RKO (cell line): ENCODE results near the gene ACVR1B.
A peak's percentile ranks its signal among the peaks of the same experiment; 100 is the strongest.

Experiments used
- DNase-seq: peaks from one replicate; pipeline ENCODE4 v3.0.0-alpha.2; 2016; ENCODE audit warnings: low spot score

The ACVR1B gene

DNA sequence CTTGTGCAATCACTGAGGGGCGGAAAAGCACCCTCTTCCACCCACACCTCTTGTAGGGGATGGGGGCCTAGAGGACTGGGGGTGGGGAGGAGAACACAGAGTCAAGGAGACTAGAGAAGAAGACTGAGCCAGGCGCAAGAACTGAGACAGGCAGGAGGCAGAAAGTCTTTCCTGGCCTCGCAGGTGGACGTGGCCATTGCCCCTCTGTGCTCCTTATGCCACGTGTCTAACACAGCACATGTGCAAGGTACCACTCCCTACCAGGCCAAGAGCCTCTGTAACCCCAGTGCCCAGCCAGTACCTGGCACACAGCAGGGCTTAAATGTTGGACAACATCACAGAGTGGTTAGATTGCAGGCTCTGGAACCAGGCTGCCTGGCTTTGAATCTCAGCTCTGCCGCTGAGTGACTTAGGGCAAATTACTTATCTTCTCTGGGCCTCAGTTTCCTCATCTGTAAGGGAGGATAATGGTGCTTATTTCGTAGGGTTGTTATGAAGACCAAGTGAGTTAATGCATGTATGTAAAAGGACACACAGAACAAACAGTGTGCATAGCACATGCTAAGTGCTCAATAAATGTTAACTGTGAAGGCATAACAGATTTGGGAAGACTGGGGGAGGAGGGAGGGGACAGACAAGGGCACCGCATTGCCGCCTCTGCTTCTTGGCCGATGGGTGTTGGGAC, 53.9 kb downstream of the ACVR1B start:
- no peak for DNase-seq

DNA sequence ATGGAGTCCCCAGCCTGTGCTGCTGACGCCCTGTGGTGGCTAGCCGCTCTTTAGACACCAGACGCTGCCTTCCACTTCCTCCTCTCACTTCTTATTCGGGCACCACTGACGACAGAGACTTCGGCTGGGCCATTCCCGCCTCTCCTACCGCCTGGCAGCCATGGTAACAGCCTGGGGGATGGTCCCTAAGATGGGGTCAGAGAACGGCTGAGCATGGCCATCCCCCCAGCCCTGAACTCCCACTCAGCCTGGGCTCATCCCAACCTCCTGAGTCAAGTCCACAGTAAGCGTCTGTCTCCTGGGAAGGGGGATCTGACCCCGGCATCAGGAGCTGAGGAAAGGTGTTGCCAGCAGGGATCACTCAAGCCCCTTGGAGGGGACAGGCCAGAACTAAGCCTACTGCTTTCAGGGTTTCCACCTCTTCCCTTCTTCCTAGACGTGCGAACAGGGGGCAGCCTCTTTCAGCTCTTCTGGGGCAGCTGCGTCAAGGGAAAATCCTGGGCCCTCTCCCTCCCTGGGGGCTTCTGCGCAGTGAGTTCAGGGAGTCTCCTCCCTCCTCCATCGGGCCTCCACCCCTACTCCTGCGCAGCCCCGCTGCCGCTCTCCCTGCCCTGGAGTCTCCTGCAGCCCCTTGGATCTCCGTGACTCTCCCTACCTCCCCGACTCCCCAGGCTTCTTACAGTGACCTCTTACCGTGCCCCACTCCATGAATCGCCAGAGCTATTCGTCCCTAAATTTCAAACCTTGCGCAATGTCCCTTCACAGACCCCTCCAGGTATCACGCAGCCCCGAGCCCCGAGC, 54.6 kb downstream of the ACVR1B start:
- no peak for DNase-seq

DNA sequence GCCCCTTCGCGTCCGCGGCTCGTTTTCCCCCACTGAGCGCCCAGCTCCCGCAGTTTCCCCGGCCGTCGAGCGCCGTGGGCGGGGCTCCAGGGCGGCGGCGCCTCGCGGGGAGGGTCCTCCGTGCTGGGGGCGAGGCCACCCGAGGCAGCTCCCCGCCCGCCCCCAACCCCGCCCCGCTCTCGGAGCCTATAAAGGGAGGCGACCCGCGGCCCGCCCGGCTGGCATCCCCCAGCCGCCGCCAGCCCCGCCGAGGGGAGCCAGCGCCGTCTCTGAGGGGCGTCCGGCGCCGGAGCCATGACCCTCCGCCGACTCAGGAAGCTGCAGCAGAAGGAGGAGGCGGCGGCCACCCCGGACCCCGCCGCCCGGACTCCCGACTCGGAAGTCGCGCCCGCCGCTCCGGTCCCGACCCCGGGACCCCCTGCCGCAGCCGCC, 55.2 kb downstream of the ACVR1B start, which contains the start of gene TAMALIN:
Gene TAMALIN, plus strand, starts transcription at position 221 of the 432 bp plus-strand sequence. Its CDS starts 74 bp downstream, at position 295.
- no peak for DNase-seq

DNA sequence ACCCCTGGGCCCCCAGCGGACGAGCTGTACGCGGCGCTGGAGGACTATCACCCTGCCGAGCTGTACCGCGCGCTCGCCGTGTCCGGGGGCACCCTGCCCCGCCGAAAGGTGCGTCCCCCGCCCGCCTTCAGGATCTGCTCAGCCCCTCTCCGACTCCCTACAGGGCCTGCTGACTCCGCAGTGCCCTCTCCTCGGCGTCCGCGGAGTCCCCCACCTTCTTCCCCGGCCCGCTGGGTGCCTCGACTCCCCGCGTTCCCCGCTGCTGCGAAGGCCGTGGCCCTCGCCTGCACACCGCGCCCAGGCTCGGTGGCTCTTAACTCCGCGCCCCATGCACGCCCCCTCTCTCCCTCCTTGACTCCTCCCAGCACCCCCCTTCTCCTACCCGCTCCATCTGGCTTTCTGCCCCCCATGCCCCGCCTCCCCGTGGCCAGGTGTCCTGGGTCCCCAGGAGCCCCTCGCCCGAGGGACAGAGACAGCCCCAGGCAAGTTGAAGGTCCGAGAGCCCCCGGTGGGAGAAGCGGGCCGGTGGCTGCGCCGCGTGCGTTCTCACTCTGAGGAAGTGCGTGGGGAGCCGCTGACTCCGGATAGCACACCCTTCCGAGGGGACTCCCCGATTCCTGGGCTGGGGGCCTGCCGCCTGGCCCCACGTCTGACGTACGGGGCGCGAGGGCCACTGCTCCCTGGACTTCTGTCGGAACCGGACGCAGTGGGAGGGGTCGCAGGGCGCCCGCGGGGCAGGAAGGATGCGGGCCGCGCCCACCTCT, 55.8 kb downstream of the ACVR1B start:
- no peak for DNase-seq

DNA sequence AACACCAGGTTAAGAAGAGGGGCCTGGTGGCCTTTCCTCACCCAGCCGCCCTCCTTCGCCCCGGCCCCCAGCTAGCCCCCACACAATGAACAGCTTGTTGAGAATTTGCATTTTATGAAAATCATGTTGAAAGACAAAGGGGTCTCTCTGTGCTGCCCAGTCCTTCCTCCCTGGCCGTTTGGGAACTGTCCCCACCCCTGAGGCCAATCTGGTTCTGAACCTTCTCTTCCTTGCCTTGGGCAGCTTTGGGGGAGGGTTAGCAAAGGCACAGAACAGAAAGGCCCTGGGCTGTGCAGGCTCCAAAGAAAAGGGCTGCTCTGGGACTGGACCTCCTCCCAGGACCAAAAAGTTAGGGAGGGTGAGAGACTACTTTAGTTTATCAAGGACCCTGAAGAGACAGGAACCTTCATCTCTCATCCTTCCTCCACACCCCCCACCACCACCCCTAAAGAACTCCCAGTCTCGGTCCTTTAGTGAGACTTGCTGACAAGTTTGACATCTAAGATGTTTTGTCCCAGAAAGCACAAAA, 56.5 kb downstream of the ACVR1B start:
- DNase-seq: no peak

DNA sequence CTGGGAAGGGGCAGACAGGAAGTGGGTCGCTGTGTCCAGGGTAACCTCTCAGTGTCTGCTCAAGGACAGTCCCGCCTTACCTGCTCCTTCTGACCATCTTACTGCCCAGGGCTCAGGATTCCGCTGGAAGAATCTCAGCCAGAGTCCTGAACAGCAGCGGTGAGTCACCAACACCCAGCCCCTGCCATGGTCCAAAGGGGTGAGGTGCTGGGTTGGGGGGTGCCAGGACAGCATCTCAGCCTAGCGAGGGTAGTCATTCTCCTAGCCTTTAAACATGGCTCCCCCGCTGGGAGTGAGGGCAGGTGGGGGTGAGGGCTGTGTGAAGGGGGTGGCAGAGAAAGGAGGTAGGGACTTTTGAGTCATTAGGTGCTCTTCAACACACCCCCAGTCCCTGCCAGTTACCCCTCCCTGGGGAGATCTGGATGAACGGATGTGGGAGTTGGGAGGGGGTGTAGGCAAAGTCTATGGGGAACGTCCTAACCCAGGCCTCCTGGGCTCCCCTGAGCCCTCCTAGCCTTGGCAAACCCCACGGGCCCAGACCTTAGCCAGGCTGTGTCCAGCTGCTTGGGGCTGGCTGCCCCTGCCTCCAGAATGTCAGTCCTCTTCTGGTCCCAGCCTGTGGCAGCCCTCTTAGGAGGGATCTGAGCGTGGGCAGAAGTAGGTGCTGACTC, 57.7 kb downstream of the ACVR1B start:
- no peak for DNase-seq

DNA sequence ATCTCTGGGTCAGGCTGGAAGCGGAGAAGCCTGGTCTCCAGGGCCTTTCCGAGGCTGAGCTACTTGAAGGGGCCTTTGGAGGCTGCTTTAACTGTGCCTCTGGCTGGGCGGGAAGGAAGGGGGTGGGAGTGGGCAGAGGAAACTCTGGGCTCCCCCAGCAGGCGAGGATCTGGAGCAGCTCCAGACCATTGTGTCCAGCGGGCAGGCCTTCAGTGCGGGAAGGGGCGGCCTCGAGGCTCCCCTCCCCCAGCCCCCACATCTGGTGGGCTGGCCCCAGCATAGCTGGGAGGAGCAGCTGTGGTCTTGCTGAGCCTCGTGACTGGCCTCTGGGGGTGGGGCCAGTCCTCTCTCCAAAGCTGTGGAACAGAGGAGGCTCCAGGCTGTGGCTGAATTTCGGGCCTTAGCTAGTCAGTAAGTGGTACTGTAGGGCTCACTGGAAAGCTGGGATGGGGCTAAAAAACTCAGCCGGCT, 58.7 kb downstream of the ACVR1B start:
- no peak for DNase-seq

DNA sequence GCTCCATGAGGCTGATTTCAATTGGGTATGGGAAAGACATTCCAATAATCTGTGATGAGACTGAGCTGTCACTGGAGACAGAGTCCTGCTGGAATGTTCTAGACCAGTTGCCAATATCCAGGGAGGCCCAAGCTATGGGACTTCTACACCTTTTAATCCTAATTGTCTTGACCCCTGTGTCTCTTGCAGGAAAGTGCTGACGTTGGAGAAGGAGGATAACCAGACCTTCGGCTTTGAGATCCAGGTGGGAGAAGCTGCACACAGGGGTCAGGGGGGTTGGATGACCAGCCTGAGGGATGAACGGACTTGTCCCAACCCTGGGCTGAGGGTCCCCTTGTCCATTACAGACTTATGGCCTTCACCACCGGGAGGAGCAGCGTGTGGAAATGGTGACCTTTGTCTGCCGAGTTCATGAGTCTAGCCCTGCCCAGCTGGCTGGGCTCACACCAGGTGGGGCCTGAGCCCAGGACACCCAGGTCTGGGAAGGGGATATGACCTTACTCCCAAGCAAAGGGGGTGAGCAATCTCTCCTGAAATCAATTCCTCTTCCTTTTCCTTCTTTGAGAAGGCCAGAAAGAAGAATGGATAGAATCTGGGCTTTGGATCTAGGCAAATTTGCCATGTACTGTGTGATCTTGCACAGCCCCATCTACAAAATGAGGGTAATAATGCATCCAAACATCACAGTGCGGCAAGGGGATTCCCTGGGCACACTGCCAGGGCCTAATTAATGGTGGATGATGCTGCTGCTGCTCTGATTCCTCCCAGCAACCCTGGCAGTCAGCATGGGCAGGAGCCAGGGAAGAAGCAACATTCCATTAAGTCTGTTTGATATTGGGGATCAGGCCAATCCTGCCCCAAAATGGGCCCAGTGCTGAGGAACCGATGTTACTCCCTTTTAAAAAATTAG, 59.4 kb downstream of the ACVR1B start:
- DNase-seq: no peak

DNA sequence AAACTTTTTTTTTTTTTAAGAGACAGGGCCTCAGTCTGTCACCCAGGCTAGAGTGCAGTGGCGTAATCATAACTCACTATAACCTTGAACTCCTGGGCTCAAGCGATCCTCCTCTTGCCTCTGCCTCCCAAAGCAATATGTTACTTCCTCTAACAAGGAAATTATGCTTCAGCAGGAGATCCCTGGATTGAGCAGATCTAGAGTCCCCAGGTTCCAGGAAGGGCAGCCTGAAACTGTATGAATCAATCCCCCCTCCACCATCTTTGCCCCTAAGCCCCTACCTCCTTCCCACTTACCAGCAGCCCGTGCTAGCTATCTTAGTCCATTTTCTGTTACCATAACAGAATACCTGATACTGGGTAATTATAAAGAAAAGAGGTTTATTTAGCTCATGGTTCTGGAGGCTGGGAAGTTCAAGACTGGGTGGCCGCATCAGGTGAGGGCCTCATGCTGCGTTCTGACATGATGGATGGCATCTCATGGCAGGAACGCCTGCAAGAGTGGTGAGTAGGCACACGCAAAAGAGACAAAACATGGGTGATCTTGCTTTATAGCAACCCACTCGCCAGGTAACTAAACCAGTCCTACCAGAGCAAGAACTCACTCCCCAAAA, 60.2 kb downstream of the ACVR1B start:
- no peak for DNase-seq

DNA sequence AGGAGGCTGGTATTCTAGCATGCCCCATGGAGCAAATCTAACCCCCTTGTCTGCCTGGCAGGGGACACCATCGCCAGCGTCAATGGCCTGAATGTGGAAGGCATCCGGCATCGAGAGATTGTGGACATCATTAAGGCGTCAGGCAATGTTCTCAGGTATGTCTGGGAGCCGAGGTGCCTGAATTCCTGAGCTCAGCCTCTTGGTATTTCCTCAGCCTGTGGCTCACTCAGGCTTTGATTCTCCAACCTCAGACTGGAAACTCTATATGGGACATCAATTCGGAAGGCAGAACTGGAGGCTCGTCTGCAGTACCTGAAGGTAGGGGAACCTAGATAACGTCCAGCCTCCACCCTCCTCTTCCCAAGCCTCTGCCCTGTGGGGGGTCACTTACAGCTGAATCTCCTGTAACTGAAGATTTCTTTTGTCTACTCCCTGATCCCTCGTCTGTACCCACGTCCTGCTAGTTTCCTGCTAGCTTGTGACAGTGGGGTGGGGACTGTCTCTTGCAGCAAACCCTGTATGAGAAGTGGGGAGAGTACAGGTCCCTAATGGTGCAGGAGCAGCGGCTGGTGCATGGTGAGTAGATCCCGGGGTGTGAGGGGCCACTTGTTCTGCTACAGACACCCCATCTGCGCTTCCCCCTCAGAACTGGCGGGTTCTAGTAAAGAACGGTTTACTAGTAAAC, 62.3 kb downstream of the ACVR1B start:
- DNase-seq: no peak

DNA sequence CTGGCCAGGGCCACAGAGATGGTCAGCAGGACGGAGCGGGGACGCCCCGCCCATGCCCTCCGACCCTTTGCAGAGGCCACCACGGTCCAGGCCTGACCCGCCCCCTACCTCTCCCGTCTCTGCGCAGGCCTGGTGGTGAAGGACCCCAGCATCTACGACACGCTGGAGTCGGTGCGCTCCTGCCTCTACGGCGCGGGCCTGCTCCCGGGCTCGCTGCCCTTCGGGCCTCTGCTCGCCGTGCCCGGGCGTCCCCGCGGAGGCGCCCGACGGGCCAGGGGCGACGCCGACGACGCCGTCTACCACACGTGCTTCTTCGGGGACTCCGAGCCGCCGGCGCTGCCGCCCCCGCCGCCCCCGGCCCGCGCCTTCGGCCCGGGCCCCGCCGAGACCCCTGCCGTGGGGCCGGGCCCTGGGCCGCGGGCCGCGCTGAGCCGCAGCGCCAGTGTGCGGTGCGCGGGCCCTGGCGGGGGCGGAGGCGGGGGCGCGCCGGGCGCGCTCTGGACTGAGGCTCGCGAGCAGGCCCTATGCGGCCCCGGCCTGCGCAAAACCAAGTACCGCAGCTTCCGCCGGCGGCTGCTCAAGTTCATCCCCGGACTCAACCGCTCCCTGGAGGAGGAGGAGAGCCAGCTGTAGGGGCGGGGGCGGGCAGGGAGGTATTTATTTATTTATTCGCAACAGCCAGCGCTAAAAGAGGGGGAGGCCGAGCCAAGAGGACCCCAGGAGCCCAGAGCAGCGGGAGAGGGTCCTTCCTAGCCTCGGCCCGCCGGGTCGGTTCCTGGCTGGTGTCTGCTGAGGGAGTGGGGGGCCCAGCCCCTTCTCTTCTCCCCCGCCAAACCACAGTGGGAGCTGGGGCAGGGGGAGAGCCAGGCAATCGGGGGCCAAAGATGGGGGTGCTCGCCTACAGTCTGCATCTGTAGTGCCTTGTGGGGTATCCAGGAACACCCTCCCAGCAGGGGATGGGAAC, 63.4 kb downstream of the ACVR1B start:
- DNase-seq: no peak

DNA sequence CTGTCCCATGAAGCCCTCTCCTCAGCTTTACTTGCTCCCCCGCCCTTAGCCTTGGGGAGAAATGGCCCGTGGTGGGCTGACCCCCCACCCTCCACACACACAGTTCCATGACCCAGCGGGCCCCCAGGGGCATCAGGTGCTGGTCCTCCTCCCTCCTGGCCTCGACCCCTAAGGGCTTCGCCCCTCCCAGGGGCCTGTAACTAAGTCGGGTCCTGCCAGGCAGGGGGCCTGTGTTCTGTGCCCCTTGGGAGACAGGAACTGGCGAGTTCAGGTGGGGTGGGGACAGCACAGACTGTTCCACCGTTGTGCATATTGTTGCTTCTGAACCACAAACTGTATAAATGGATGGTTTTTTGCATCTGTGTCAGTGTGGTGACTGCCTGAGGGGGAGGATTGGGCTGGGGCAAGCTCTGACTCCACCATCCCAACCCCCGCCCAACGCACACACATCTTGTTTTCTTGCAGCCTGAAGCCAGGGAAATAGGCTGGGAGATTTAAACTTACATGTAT, 64.1 kb downstream of the ACVR1B start:
- DNase-seq: no peak

DNA sequence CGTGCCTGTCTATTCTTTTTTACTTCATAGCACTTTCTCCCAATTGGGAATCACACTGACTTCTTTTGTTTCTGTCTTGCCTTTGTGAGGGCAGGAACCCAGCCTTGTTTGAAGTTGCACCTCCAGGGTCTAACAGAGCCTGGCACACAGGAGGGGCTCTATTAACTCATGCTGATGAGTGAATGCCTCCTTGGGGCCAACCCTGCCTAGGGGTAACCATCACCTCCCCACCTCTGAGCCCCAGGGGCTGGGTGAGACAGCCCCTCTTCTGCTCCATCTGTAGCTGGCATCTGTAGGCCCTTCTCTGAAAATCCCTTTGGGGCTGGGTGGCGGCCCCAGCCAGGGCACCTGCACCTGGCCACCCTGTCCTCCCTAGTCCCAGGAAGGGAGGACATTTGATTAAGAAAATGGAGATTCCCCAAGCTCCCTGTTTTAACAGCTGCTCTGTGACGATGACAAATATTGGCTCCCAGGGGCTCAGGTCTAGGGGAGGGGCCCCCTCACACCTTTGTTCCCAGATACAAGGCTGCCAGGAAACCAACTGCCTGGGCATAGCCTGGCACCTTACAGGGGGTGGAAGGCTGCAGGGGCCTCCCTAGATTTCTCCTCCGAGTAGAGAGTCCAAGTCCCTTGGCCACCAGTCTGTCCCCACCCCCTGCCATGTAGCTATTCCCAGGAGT, 67.1 kb downstream of the ACVR1B start:
- no peak for DNase-seq

DNA sequence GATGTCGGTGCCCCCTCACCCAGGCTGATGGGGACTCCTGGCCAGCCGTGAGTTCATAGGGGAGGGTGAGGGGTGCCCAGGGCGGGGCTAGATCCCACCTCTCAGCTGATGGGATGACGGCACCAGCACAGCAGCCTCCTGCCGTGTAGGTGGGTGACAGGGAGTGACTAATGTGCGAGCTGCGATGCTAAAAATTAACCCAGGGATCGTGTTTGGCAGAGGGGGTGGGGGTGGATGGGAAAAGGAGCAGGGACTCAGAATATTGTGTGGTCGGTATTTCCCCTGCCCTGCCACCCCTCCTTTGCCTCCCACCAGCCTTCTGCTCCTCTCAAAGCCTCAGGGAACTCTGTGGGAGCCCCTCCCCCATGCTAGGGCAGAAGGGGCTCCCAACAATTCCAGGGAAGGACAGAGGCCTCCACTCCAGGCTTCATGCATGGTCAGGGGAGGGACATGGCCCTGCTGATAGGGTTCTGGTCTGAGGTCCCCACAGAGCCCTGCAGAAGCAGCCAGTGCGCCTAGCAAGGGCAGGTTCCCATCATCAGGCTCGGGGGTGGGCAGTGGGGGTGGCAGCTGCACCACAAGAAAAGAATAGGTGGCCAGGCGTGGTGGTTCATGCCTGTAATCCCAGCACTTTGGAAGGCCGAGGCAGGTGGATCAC, 67.7 kb downstream of the ACVR1B start:
- DNase-seq: no peak

DNA sequence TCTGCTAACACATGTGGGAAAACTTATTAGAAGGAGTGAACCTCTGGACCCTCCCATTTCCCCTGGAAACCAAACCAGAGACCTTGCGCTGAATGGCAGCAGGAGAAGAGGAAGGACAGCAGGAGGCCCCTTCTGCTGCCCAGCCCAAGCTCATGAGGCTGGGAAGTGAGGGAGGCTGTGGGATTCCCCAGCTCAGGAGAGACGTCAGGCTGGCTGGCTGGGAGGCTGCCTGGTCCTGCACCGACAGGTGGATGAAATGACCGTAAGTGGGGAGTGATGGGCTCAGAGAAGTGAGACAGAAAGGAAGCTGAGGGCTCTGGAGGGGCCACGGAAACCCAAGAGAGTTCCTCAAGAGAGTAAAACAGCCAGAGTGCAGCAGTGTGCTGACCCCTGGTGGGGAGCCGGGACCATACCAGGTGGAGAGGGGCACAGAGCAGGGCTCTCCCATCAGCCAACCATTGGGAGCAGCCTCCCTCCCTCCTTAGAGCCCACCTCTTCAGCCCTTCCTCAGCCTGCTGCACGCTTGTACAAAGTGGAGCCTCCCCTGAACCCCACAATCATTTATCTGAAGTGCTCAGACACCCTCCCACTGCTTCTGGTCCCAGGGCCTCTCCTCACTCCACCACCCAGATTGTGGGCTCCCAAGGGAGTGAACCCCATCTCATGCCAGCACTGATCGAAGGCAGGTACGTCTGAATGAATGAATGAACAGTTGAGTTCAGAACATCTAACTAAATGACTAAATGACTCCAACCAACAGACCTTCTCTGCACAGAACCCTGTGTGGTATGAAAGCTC, 69.2 kb downstream of the ACVR1B start:
- peak; percentile 28 for DNase-seq

DNA sequence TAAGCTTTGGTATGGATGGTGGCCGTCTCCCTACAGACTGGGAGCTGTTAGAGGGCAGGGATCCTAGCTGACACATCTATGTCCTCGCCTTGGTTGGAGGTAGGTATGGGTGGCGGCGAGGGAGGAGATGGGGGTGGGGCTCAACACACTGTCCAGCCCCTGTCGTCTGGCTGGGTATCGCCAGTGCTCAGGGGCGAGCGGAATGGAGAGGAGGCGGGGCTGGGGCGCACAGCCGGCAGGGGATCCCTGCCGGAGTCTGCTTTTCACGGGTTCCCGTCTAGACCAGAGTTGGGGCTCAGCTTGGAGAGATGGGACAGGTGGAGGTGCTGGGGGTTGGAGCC, 71.3 kb downstream of the ACVR1B start:
- no peak for DNase-seq
